Measurements from ENCODE around the gene HSD3B2.

HSD3B2 gene

GRCh38 chr1:119388450-119388849 is 26.5 kb upstream of the HSD3B2 start:
- TF ChIP-seq CTCF (IDR thresholded peaks at IDR 0.05; ENCODE audit: insufficient read depth, low read length, missing control alignments) = no peak
- DNase-seq (ENCODE audit: low read depth, low spot score) = no peak
- CTCF ChIA-PET = no interaction called here
- H3K4me3 ChIP-seq (ENCODE audit: low read depth, low read length) = no peak overlapping the region
- POLR2A ChIA-PET = no interaction called here

GRCh38 chr1:119390526-119390925 is 24.4 kb upstream of the HSD3B2 start:
- TF ChIP-seq CTCF (IDR thresholded peaks at IDR 0.05; ENCODE audit: insufficient read depth, low read length, missing control alignments) = no peak
- ChIA-PET POLR2A (no interaction called here), CTCF (no interaction called here)
- no peak overlapping the region for H3K4me3 ChIP-seq (ENCODE audit: low read depth, low read length)
- no peak for DNase-seq (ENCODE audit: low read depth, low spot score)

- H3K4me3 ChIP-seq (ENCODE audit: low read depth, low read length) = no peak overlapping the region
- no peak for DNase-seq (ENCODE audit: low read depth, low spot score)
- TF ChIP-seq CTCF (IDR thresholded peaks at IDR 0.05; ENCODE audit: insufficient read depth, low read length, missing control alignments) = no peak
- ChIA-PET CTCF (no interaction called here), POLR2A (no interaction called here)
Measured at GRCh38 chr1:119391749-119392148, 23.2 kb upstream of the HSD3B2 start.

GRCh38 chr1:119394085-119394484 is 20.9 kb upstream of the HSD3B2 start:
- CTCF ChIA-PET = interaction anchor here (0.6 kb wide), 1 partner anchor 129 kb away, joined by 3 read pairs; no protein-coding TSS in a partner anchor
- no peak for TF ChIP-seq CTCF (IDR thresholded peaks at IDR 0.05; ENCODE audit: insufficient read depth, low read length, missing control alignments)
- POLR2A ChIA-PET = no interaction called here
- H3K4me3 ChIP-seq (ENCODE audit: low read depth, low read length) = no peak overlapping the region
- no peak for DNase-seq (ENCODE audit: low read depth, low spot score)

GRCh38 chr1:119396982-119397381 is 18.0 kb upstream of the HSD3B2 start:
- POLR2A ChIA-PET = no interaction called here
- no peak for DNase-seq (ENCODE audit: low read depth, low spot score)
- no peak overlapping the region for H3K4me3 ChIP-seq (ENCODE audit: low read depth, low read length)
- CTCF ChIA-PET = no interaction called here
- TF ChIP-seq CTCF (IDR thresholded peaks at IDR 0.05; ENCODE audit: insufficient read depth, low read length, missing control alignments) = no peak

GRCh38 chr1:119397986-119398385 is 17.0 kb upstream of the HSD3B2 start:
- ChIA-PET POLR2A (no interaction called here), CTCF (no interaction called here)
- no peak for DNase-seq (ENCODE audit: low read depth, low spot score)
- no peak for TF ChIP-seq CTCF (IDR thresholded peaks at IDR 0.05; ENCODE audit: insufficient read depth, low read length, missing control alignments)
- H3K4me3 ChIP-seq (ENCODE audit: low read depth, low read length) = no peak overlapping the region
